Neural progenitor cell (in vitro differentiated cells): ENCODE data around the gene GSTO2. TPM values are rescaled to one million over a fixed set of nuclear protein-coding genes. Genes with fewer than 3 reads are reported as not detected.

Source experiments
- DNase-seq: peaks from one replicate; pipeline ENCODE4 v3.0.0-alpha.2; 2016; ENCODE audit warnings: low spot score
- H2AFZ ChIP-seq: fragments of 200-600 bp; sonication (generic); replicated peaks from 2 replicates; pipeline ENCODE4 v1.6.1; 2016; ENCODE audit warnings: antibody characterized with exemption
- H3F3A ChIP-seq: fragments of 200-600 bp; sonication (generic); 2 replicates; pipeline ENCODE4 v1.6.1; 2016; ENCODE audit warnings: antibody characterized with exemption, low read depth
- H3K27ac ChIP-seq: fragments of 200-600 bp; sonication (generic); 2 replicates; pipeline ENCODE4 v1.5.1; 2016; ENCODE audit warnings: mild to moderate bottlenecking
- H3K27me3 ChIP-seq: fragments of 200-600 bp; sonication (generic); 2 replicates; pipeline ENCODE4 v1.6.1; 2016; ENCODE audit warnings: mild to moderate bottlenecking, moderate library complexity
- H3K36me3 ChIP-seq: fragments of 200-600 bp; sonication (generic); 2 replicates; pipeline ENCODE4 v1.5.1; 2016
- H3K4me1 ChIP-seq: fragments of 200-600 bp; sonication (generic); 2 replicates; pipeline ENCODE4 v1.6.1; 2016; ENCODE audit warnings: mixed run types
- H3K4me2 ChIP-seq: fragments of 200-600 bp; sonication (generic); 2 replicates; pipeline ENCODE4 v1.6.1; 2016
- H3K4me3 ChIP-seq: fragments of 200-600 bp; sonication (generic); 2 replicates; pipeline ENCODE4 v1.5.1; 2016
- H3K79me2 ChIP-seq: fragments of 200-600 bp; sonication (generic); 2 replicates; pipeline ENCODE4 v1.6.1; 2016; ENCODE audit warnings: low read depth
- H3K9ac ChIP-seq: fragments of 200-600 bp; sonication (generic); 2 replicates; pipeline ENCODE4 v1.6.1; 2016
- H3K9me3 ChIP-seq: fragments of 200-600 bp; sonication (generic); 2 replicates; pipeline ENCODE4 v1.5.1; 2016; ENCODE audit warnings: low read depth
- H4K20me1 ChIP-seq: fragments of 200-600 bp; sonication (generic); 2 replicates; pipeline ENCODE4 v1.6.1; 2016; ENCODE audit warnings: low read depth
- H3K27ac Mint-ChIP-seq: 3 replicates; pipeline ENCODE4 v1.8.0; 2021; ENCODE audit warnings: mixed read lengths
- H3K27me3 Mint-ChIP-seq: 2 replicates; pipeline ENCODE4 v1.8.0; 2022; ENCODE audit warnings: low read depth, mild to moderate bottlenecking, inconsistent platforms, moderate library complexity, mixed read lengths; ENCODE audit not compliant: insufficient read depth
- H3K36me3 Mint-ChIP-seq: 3 replicates; pipeline ENCODE4 v1.8.0; 2021; ENCODE audit warnings: mixed read lengths
- H3K4me1 Mint-ChIP-seq: 3 replicates; pipeline ENCODE4 v1.8.0; 2021; ENCODE audit warnings: mixed read lengths
- H3K4me3 Mint-ChIP-seq: 3 replicates; pipeline ENCODE4 v1.8.0; 2021; ENCODE audit warnings: mild to moderate bottlenecking, moderate library complexity, mixed read lengths
- H3K9me3 Mint-ChIP-seq: 3 replicates; pipeline ENCODE4 v1.8.0; 2020; ENCODE audit warnings: mixed read lengths
- EZH2 ChIP-seq: fragments of 200-600 bp; sonication (generic); IDR thresholded peaks from 2 replicates; pipeline ENCODE4 v1.6.1; 2017; ENCODE audit warnings: antibody characterized with exemption, mild to moderate bottlenecking, moderate library complexity
- EZH2phosphoT487 ChIP-seq: fragments of 200-600 bp; sonication (generic); IDR thresholded peaks from 2 replicates; pipeline ENCODE4 v1.6.1; 2017; ENCODE audit warnings: antibody characterized with exemption
- total RNA-seq: library from RNA; depleted of rRNA; stranded (reverse); fragments of >200 nt; gene quantifications from 2 replicates; pipeline ENCODE4 v1.2.3, GENCODE V29; 2015; ENCODE audit warnings: low replicate concordance
- TF ChIP-seq, protein P1 (sequence below): fragments of 200-600 bp; sonication (generic); IDR thresholded peaks from 2 replicates; pipeline ENCODE4 v1.5.1; 2017; ENCODE audit warnings: antibody characterized with exemption, mild to moderate bottlenecking

Gene GSTO2
- total RNA-seq: 4.9 and 7.6 TPM in 2 replicates

DNA sequence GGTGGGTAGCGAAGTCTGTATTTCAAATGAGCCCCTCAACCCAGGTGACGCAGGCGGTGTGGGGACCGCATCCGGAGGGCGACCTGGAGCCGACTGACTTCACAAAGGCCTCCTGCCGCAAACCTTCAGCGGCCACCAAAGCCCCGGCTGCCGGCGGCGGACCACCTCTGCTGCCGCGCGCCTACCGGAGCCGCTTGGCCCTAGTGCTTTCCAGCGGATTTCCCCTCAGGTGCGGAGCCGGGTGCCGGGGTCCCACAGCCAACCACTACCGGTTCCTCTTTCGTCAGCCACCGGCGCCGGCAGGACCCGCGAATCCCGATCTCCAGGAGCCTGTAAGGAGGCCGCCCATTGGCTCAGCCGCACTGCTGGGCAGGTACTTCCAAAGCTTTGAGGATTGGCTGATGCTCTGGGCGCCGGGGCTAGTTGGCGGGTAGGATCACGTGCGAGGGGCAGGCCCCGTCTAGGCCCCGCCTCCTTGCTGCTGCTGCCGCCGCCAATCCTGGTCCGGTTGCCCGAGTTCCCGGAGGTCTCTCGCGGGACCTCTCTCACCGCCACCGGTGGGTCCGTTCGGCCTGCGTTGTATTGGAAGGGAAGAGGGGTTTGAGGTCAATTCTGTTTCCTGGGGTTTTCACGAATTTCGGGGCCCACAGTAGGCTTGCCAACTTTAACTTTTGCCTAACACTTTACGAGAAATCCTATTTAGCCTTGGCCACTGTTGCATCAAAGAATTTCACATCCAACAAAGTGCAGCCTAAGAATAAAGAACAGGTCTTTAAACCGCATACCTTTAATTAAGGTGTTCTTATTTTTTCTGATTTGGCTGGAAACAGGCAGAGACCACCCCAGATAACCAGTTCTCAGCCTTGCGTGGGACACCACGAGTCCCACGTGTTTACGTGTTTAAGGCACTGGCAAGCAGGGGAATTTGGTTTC, at the start of gene GSTO2:
Gene GSTO2 (plus strand): TSS at position 472 of the 933 bp plus-strand sequence. CDS start 5,732 bp downstream, outside the sequence.
- H3K36me3 ChIP-seq: no peaks in the 10 kb centered on the region
- H3K4me3 ChIP-seq: peak within 1 kb of the TSS; percentile 94
- DNase-seq: peak; percentile 99
- no peaks in the 10 kb centered on the region for H4K20me1 ChIP-seq
- H3K9me3 ChIP-seq: no peaks in the 10 kb centered on the region
- no peaks in the 10 kb centered on the region for H3K27me3 ChIP-seq
- peak within 1 kb of the TSS; percentile 100 for H3K4me2 ChIP-seq
- no peak within 1 kb of the TSS for H3K27ac ChIP-seq
- Mint-ChIP-seq H3K4me3 (peak within 1 kb of the TSS; percentile 88), H3K4me1 (peaks cover 17% of the 10 kb centered on the region), H3K36me3 (peaks cover 7% of the 10 kb centered on the region), H3K27ac (peak within 1 kb of the TSS; percentile 82), H3K27me3 (no peaks in the 10 kb centered on the region), H3K9me3 (no peaks in the 10 kb centered on the region)
- H2AFZ ChIP-seq: peak within 1 kb of the TSS; percentile 74
- H3K9ac ChIP-seq: peak within 1 kb of the TSS; percentile 91
- H3K4me1 ChIP-seq: peaks cover 8% of the 10 kb centered on the region
- peaks cover 46% of the 10 kb centered on the region for H3K79me2 ChIP-seq
- H3F3A ChIP-seq: no peaks in the 10 kb centered on the region
- TF ChIP-seq EZH2 (no peak), EZH2phosphoT487 (peak; percentile 38)
- TF ChIP-seq, protein P1, sequence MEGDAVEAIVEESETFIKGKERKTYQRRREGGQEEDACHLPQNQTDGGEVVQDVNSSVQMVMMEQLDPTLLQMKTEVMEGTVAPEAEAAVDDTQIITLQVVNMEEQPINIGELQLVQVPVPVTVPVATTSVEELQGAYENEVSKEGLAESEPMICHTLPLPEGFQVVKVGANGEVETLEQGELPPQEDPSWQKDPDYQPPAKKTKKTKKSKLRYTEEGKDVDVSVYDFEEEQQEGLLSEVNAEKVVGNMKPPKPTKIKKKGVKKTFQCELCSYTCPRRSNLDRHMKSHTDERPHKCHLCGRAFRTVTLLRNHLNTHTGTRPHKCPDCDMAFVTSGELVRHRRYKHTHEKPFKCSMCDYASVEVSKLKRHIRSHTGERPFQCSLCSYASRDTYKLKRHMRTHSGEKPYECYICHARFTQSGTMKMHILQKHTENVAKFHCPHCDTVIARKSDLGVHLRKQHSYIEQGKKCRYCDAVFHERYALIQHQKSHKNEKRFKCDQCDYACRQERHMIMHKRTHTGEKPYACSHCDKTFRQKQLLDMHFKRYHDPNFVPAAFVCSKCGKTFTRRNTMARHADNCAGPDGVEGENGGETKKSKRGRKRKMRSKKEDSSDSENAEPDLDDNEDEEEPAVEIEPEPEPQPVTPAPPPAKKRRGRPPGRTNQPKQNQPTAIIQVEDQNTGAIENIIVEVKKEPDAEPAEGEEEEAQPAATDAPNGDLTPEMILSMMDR: no peak

DNA sequence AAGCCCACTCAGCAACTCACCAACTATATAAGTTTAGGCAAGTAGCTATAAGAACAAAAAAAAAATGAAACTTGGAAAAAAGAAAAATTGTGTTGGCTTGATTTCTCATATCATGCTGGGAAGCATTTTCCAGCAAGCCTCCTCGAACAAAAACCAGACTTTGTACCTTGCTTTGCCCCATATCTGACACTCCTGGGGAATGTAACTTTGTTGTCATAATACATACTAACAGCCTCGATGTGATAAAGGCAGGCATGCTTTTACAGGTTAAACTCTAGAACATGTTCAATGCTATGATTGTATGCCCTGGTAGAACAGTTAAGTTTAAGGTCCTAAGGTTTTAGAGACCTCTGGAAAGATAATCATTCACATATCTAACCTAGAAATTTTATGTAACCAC, 48.5 kb upstream of the GSTO2 start:
- no peaks in the 10 kb centered on the region for H3K27me3 ChIP-seq
- no peaks in the 10 kb centered on the region for H3K4me1 ChIP-seq
- H3K36me3 Mint-ChIP-seq: no peaks in the 10 kb centered on the region
- H3K79me2 ChIP-seq: no peaks in the 10 kb centered on the region
- no peak overlapping the region for H3K4me2 ChIP-seq
- H3K27me3 Mint-ChIP-seq: no peaks in the 10 kb centered on the region
- H2AFZ ChIP-seq: no peak overlapping the region
- no peak overlapping the region for H3K9ac ChIP-seq
- no peak overlapping the region for H3K4me3 Mint-ChIP-seq
- no peaks in the 10 kb centered on the region for H3F3A ChIP-seq
- TF ChIP-seq EZH2phosphoT487: no peak
- TF ChIP-seq, protein P1: no peak
- TF ChIP-seq EZH2: no peak
- no peaks in the 10 kb centered on the region for H4K20me1 ChIP-seq
- no peak for DNase-seq
- H3K4me3 ChIP-seq: no peak overlapping the region
- no peaks in the 10 kb centered on the region for H3K9me3 Mint-ChIP-seq
- no peak overlapping the region for H3K27ac Mint-ChIP-seq
- H3K4me1 Mint-ChIP-seq: peaks cover 3% of the 10 kb centered on the region
- H3K27ac ChIP-seq: no peak overlapping the region
- no peaks in the 10 kb centered on the region for H3K36me3 ChIP-seq
- no peaks in the 10 kb centered on the region for H3K9me3 ChIP-seq

DNA sequence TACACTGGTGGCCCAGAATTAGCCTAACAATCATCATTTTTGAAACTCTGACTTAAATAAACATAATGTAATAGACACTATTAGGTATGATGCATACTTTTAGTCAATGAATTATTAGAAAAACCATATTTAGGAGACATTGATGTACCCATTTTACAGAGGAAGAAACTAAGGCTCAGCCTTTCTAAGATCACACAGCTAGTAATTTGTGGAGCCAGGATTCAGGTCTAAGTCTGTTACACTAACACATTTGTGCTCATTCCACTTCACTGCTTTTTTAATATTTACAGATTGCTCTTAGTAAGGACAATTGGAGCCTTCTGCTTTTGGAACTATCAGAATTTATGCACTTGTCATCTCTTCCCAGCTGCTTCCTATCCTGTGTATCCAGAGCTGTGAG, 45.7 kb upstream of the GSTO2 start:
- no peak overlapping the region for H3K4me3 Mint-ChIP-seq
- H3F3A ChIP-seq: no peaks in the 10 kb centered on the region
- no peaks in the 10 kb centered on the region for H3K4me1 ChIP-seq
- no peak overlapping the region for H3K4me2 ChIP-seq
- no peaks in the 10 kb centered on the region for H3K9me3 ChIP-seq
- H3K27me3 ChIP-seq: no peaks in the 10 kb centered on the region
- H3K4me3 ChIP-seq: no peak overlapping the region
- H3K27me3 Mint-ChIP-seq: no peaks in the 10 kb centered on the region
- no peak for DNase-seq
- no peak overlapping the region for H3K27ac ChIP-seq
- no peak overlapping the region for H2AFZ ChIP-seq
- H4K20me1 ChIP-seq: no peaks in the 10 kb centered on the region
- H3K36me3 ChIP-seq: no peaks in the 10 kb centered on the region
- no peaks in the 10 kb centered on the region for H3K36me3 Mint-ChIP-seq
- H3K9ac ChIP-seq: no peak overlapping the region
- peaks cover 3% of the 10 kb centered on the region for H3K4me1 Mint-ChIP-seq
- H3K27ac Mint-ChIP-seq: no peak overlapping the region
- no peaks in the 10 kb centered on the region for H3K79me2 ChIP-seq
- no peak for TF ChIP-seq EZH2
- no peak for TF ChIP-seq EZH2phosphoT487
- TF ChIP-seq, protein P1: no peak
- no peaks in the 10 kb centered on the region for H3K9me3 Mint-ChIP-seq
